ENCODE measurements around the gene PLCXD3. TPM values are rescaled to one million over a fixed set of nuclear protein-coding genes. Genes with fewer than 3 reads are reported as not detected.

The PLCXD3 gene
- total and polyA plus RNA-seq, 12 donors, result 25.4 to 104 (median 51.6) TPM

GRCh38 chr5:41408676-41409443, 101.5 kb downstream of the PLCXD3 start:
- 69 to 74% methylated on average over 6 of the region's 6 CpGs for WGBS, 2 donors
- Histone ChIP-seq H3K4me3 (no peak overlapping the region), H3K9me3 (no peaks in the 10 kb centered on the region), H3K36me3 (no peaks in the 10 kb centered on the region), H3K27ac (peak overlapping the region in 8 of 10 donors; percentile 15 to 62 (median 45)), H3K27me3 (no peaks in the 10 kb centered on the region), H3K4me1 (peaks cover 0 to 50% (median 28%) of the 10 kb centered on the region in 9 donors)
- intact Hi-C loops (cut with DNase I), result loop anchor here in 1 of 10 donors (5.0 kb wide), 1 partner anchor 48 kb away; no protein-coding TSS in a partner anchor
- peak in 1 of 8 donors; percentile 39 for ATAC-seq
- DNase-seq, result peak in 1 of 2 donors; percentile 21
- no peak for TF ChIP-seq CTCF (IDR thresholded peaks at IDR 0.05)

- Histone ChIP-seq H3K36me3 (no peaks in the 10 kb centered on the region), H3K4me1 (peaks cover 0 to 46% (median 28%) of the 10 kb centered on the region in 9 donors), H3K4me3 (no peak overlapping the region), H3K27ac (peak overlapping the region in 5 of 10 donors; percentile 16 to 77 (median 32)), H3K9me3 (no peaks in the 10 kb centered on the region), H3K27me3 (no peaks in the 10 kb centered on the region)
- intact Hi-C loops (cut with DNase I), result loop anchor here in 1 of 10 donors (5.0 kb wide), 1 partner anchor 50 kb away; no protein-coding TSS in a partner anchor
- 83 to 91% methylated on average over 1 of the region's 1 CpG for WGBS, 2 donors
- no peak for TF ChIP-seq CTCF (IDR thresholded peaks at IDR 0.05)
- ATAC-seq, result no peak
- DNase-seq, result no peak
These were observed 103.5 kb downstream of the PLCXD3 start for GRCh38 chr5:41406936-41407335.

GRCh38 chr5:41406424-41406823, 104.0 kb downstream of the PLCXD3 start:
- H3K27me3 ChIP-seq, result no peaks in the 10 kb centered on the region
- H3K36me3 ChIP-seq, result no peaks in the 10 kb centered on the region
- ATAC-seq (no peak), DNase-seq (no peak)
- H3K4me3 ChIP-seq, result no peak overlapping the region
- intact Hi-C loops (cut with DNase I), result loop anchor here in 1 of 10 donors (5.0 kb wide), 1 partner anchor 51 kb away; no protein-coding TSS in a partner anchor
- peak overlapping the region in 8 of 10 donors; percentile 15 to 83 (median 50) for H3K27ac ChIP-seq
- WGBS, 2 donors, result 93 to 100% methylated on average over 1 of the region's 1 CpG
- no peaks in the 10 kb centered on the region for H3K9me3 ChIP-seq
- H3K4me1 ChIP-seq, result peaks cover 0 to 46% (median 28%) of the 10 kb centered on the region in 9 donors
- TF ChIP-seq CTCF (IDR thresholded peaks at IDR 0.05), result no peak

- no peak for TF ChIP-seq CTCF (IDR thresholded peaks at IDR 0.05)
- H3K27ac ChIP-seq, result peak overlapping the region; percentile 41 to 83 (median 73)
- no peaks in the 10 kb centered on the region for H3K36me3 ChIP-seq
- intact Hi-C loops (cut with DNase I), result loop anchor here in 1 of 10 donors (5.0 kb wide), 1 partner anchor 53 kb away; no protein-coding TSS in a partner anchor
- peaks cover 0 to 41% (median 28%) of the 10 kb centered on the region in 9 donors for H3K4me1 ChIP-seq
- H3K9me3 ChIP-seq, result peaks cover 0 to 5% (median 1%) of the 10 kb centered on the region in 11 donors
- H3K4me3 ChIP-seq, result no peak overlapping the region
- H3K27me3 ChIP-seq, result no peaks in the 10 kb centered on the region
- peak in 1 of 2 donors; percentile 25 for DNase-seq
- peak; percentile 79 to 98 (median 90) for ATAC-seq
These were observed 105.6 kb downstream of the PLCXD3 start for GRCh38 chr5:41404757-41405156.
